ENCODE results near the gene NUCB2. TPM values are rescaled to one million over a fixed set of nuclear protein-coding genes. Genes with fewer than 3 reads are reported as not detected.

The NUCB2 gene
- total and polyA plus RNA-seq, 2 donors (not counting 3 experiments of a cell fraction or from before 2014, with no cell fraction given): 41.9 to 114 TPM

- BruUV-seq (replicated peaks): no TSS peak
- Histone ChIP-seq H3K27ac (ENCODE audit: insufficient read depth, low read depth, low read length) (no peak overlapping the region), H2AFZ (ENCODE audit: low read depth, low read length) (no peak overlapping the region), H3K27me3 (ENCODE audit: control insufficient read depth in 2 of 2, insufficient read depth in 2 of 2, low read length in 2 of 2) (no peaks in the 10 kb centered on the region), H3K9ac (replicated peaks; ENCODE audit: extremely low read depth, insufficient read depth, low read length) (no peak overlapping the region), H3K9me3 (replicated peaks; ENCODE audit: control insufficient read depth, insufficient read depth, low read length) (no peaks in the 10 kb centered on the region), H3K79me2 (ENCODE audit: control insufficient read depth, insufficient read depth, low read length) (no peaks in the 10 kb centered on the region), H3K36me3 (ENCODE audit: control insufficient read depth in 2 of 2, extremely low read depth in 1 of 2, insufficient read depth in 2 of 2, low read length in 2 of 2) (no peaks in the 10 kb centered on the region), H3K9me1 (replicated peaks; ENCODE audit: control insufficient read depth, extremely low read depth, insufficient read depth, low read length) (no peaks in the 10 kb centered on the region), H3K4me3 (replicated peaks in 1 of 3; ENCODE audit: insufficient read depth in 1 of 3, low read depth in 1 of 3, low read length in 3 of 3) (no peak overlapping the region), H3K4me2 (ENCODE audit: insufficient read depth, low read length) (no peak overlapping the region), H4K20me1 (replicated peaks; ENCODE audit: control insufficient read depth, extremely low read depth, insufficient read depth, low read length) (no peaks in the 10 kb centered on the region), H3K4me1 (ENCODE audit: control insufficient read depth, extremely low read depth, insufficient read depth, low read length) (no peaks in the 10 kb centered on the region)
- intact Hi-C loops (cut with micrococcal nuclease) (no loop called here), dilution Hi-C loops (cut with MboI; ENCODE audit: extremely low pct_ligation_motif_present, low sequenced_read_pairs) (no loop called here)
- DNase-seq (ENCODE audit: low read depth, low spot score) (no peak), FAIRE-seq (no peak)
- ChIA-PET POLR2A (no interaction called here), CTCF (interaction anchor here (1.6 to 1.8 kb wide), 2 partner anchors 10 to 125 kb away, joined by 3 to 7 read pairs; partner anchors contain the start of gene KCNJ11)
- TF ChIP-seq MYC (IDR thresholded peaks at IDR 0.05; ENCODE audit: low read depth, low read length) (no peak), GATA2 (IDR thresholded peaks at IDR 0.05; ENCODE audit: insufficient read depth, insufficient read length, low read depth, low read length) (no peak), EZH2 (IDR thresholded peaks at IDR 0.05; ENCODE audit: borderline replicate concordance, low read depth, low read length, severe bottlenecking) (no peak), JUN (IDR thresholded peaks at IDR 0.05; ENCODE audit: borderline replicate concordance, insufficient read depth, insufficient read length, low read depth) (no peak), POLR2AphosphoS5 (IDR thresholded peaks at IDR 0.05; ENCODE audit: insufficient read depth, low read depth, low read length) (no peak), MAX (IDR thresholded peaks at IDR 0.05; ENCODE audit: insufficient read depth, insufficient read length) (no peak), POLR2A (IDR thresholded peaks at IDR 0.05; ENCODE audit: low read depth, low read length) (no peak), CTCF (IDR thresholded peaks at IDR 0.05; ENCODE audit: extremely low read depth in 1 of 2, insufficient read depth in 1 of 2, low read depth in 1 of 2, low read length in 2 of 2) (no peak), FOS (IDR thresholded peaks at IDR 0.05; ENCODE audit: borderline replicate concordance, insufficient read depth, low read length) (no peak)
Measured at GRCh38 chr11:17378655-17379054, 102.1 kb downstream of the NUCB2 start.
